ENCODE measurements around the gene SLC25A30.

- TF ChIP-seq EZH2 (IDR thresholded peaks at IDR 0.05) (no peak), POLR2AphosphoS5 (IDR thresholded peaks at IDR 0.05; ENCODE audit: borderline replicate concordance, low read depth, low read length) (no peak)
These were observed 68.7 kb downstream of the SLC25A30 start for GRCh38 chr13:45349438-45349837.
